MM.1S (cell line): ENCODE measurements around the gene TEX19.

Source experiments
- CTCF ChIP-seq: fragments of 300-600 bp; sonication (generic); IDR thresholded peaks from 2 replicates; pipeline ENCODE4 v1.5.1; 2016; ENCODE audit warnings: antibody characterized with exemption, low read length, mixed read lengths
- EZH2phosphoT487 ChIP-seq: fragments of 300-600 bp; sonication (generic); IDR thresholded peaks from 2 replicates; pipeline ENCODE4 v1.6.1; 2018; ENCODE audit warnings: antibody characterized with exemption, low read length

- TF ChIP-seq CTCF, result no peak
- no peak for TF ChIP-seq EZH2phosphoT487
Measured at GRCh38 chr17:82346342-82347300, 12.4 kb upstream of the TEX19 start.
